Umbilical cord (tissue), 2 donors: ENCODE results near the gene BET1L. TPM values are rescaled to one million over a fixed set of nuclear protein-coding genes. Genes with fewer than 3 reads are reported as not detected.
"Not testable (repeated sequence)": the region's sequence is repeated elsewhere in the genome, so short reads cannot be mapped to it uniquely, and the experiment has no call there.

Source experiments
- DNase-seq: peaks from one replicate; pipeline ENCODE4 v3.0.0-alpha.2; 2015; ENCODE audit warnings: low spot score
- total RNA-seq: library from RNA; depleted of rRNA; stranded (reverse); fragments of >200 nt; gene quantifications from one replicate; pipeline ENCODE4 v1.2.3, GENCODE V29; 2014; ENCODE audit warnings: low replicate concordance; ENCODE audit not compliant: insufficient read depth

Gene BET1L
- total RNA-seq, 1 donor from 2014 or later: 14.0 TPM

DNA sequence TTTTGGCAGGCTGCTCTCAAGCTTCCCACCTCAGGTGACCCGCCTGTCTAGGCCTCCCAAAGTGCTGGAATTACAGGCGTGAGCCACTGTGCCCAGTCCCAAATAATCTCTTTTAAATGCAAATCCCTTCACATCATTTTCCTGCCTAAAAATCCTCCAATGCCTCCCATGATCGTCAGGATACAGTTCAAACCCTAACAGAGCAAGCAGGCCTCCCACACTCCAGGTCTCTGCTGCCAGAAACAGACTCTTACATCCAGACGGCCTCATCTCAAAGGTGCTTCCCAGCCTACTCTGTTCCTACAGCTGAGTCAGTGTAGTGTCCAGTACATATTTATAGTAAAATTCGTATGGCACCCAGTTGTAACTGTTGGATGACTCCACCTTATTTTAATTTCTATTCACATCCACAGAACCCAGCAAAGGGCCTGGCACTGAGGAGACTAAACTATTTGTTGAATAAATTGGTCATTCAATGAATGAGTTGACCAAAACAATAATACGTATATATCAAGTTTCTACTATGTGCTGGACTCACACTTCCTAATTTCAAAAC lies 20.7 kb upstream of the BET1L start:
- DNase-seq: no peak

DNA sequence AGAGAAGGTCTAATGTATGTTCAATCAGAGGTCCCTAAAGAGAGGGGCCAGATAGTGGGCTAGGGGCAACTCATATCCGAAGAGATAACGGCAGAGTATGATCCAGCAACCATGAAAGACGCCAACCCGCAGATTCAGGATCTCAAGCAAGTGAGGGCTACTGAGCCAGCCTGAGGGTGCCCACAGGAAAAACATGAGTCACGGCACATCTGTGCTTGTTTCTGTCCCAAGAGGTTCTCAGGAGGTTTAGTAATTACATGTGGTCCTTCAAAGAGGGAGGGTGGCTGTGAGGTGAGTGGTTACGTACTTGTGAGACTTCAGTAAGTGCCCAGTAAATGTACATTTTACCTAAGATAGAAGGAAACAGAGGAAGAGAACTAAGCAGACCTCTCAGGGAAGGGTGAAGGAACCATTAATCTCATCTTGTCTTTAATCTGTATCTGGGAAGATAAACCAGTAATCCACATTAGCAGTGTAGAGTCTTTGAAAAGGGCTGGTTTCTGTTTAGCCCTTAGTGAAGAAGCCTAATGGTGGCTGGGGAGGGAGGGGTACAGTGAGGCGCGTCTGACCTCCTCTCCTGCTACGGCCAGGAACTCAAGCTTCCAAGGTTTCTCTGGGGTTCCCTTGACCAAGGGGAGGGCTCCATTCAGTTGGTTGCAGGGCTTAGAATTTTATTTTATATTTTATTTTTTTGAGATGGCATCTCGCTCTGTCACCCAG lies 18.7 kb upstream of the BET1L start:
- no peak for DNase-seq

DNA sequence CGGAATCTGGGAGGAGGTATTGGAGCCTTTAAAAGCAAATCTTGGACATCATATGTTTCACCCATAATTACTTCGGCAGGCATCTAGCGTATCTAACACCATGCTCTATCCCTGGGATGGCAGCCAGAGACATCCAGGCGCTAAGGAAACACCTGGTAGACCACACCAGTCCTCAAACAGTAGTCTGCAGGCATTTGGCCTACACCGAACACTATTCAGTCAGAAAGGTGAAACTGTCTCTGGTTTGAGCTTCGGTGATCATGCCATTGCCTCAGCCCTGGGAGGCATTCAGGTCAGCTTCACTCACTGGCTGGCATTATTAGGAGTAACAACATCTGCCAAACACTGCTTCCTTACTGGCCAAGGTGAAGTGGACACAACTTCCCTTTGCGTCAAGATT lies 17.2 kb upstream of the BET1L start:
- DNase-seq: no peak

DNA sequence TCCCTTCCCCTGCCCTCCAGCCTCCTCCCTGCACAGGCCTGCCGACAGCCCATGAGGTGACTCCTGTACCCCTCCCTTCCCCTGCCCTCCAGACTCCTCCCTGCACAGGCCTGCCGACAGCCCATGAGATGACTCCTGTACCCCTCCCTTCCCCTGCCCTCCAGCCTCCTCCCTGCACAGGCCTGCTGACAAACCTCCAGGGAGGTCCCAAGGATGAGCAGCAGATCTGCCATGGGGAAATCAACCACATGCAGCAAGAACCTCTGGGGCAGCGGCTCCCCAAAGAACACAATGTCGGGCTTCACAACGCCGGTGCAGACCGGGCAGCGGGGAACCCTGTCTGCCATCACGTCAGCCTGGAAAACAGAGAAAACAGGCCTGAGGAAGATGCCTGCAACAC lies 16.7 kb upstream of the BET1L start:
- DNase-seq: no peak

GRCh38 chr11:223026-223789 lies 16.0 kb upstream of the BET1L start:
- DNase-seq: no peak

DNA sequence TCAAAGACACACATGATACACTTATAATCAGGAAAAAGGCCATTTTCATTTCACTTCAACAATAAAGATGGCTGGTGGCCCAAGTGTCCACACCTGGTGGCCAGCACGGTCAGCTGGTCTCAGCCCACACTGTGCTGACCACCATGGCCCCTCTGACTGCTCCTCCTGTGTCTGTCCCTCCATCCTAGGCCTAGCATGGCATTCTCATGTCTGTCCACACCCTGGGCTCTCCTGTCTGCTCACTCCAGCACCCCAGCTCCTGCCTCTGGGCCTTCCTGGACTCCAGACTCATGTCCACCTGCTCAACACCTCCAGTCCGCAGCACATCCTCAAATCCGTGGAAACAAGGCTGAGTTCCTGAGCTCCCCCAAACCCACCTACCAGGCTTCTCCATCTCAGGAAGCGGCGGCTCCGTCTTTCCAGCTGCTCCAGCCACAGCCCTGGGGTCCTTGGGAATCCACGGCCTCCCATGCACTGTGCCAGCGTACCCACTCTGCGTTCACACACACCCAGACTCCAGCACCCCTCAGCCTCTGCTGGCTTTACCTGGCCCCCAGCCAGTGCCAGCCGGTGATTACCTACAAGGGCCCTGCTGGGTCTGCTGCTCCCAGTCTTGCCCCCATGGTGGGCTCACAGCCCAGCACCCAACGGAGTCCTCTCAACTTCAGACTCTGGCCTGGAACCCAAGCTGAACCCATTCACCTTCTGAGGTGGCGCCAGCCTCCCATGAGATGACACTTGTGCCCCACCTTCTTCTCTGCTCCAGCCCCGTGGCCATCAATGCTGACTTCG lies 15.0 kb upstream of the BET1L start:
- no peak for DNase-seq

DNA sequence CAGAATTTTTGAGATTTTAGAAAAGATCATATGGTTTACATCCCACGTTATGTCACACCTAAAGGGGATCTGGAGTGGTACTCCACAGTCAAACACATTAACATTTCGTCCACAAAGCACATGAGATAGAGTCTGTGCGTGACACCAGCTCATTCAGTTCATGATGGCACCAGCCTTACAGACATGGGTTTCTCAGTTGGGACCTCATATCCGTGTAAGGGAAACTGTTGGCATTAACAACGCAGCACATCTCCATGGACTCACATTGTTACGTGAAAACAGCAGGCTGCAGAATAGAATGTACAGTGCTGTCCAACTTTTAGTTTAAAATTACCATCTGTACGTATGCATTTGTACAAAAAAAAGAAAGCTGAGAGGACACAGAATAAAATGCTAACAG lies 14.3 kb upstream of the BET1L start:
- DNase-seq: no peak

DNA sequence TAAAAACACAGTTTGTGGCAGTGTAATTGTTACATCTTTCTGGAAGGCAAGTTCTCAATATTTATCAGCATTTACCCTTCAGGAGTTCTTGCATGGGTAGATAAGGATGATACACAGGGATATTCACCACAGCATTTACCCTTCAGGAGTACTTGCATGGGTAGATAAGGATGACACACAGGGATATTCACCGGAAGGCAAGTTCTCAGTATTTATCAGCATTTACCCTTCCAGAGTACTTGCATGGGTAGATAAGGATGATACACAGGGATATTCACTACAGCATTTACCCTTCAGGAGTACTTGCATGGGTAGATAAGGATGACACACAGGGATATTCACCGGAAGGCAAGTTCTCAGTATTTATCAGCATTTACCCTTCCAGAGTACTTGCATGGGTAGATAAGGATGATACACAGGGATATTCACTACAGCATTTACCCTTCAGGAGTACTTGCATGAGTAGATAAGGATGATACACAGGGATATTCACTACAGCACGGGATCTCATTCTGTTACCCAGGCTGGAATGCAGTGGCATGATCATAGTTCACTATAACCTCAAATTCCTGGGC lies 13.5 kb upstream of the BET1L start:
- DNase-seq: not testable (repeated sequence)

- no peak for DNase-seq
Observed at GRCh38 chr11:218815-219593, 11.8 kb upstream of the BET1L start.

DNA sequence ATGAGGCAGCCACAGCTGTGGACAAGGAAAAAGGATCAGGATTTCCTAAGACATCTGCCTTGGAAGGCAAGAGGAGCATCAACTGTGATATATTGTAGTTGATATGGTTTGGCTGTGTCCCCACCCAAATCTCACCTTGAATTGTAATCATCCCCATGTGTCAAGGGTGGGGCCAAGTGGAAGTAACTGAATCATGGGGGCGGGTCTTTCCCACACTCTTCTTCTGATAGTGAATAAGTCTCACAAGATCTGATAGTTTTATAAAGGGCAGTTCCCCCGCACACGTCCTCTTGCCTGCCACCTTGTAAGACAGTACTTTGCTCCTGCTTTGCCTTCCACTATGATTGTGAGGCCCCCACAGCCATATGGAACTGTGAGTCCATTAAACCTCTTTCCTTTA lies 10.5 kb upstream of the BET1L start:
- no peak for DNase-seq

DNA sequence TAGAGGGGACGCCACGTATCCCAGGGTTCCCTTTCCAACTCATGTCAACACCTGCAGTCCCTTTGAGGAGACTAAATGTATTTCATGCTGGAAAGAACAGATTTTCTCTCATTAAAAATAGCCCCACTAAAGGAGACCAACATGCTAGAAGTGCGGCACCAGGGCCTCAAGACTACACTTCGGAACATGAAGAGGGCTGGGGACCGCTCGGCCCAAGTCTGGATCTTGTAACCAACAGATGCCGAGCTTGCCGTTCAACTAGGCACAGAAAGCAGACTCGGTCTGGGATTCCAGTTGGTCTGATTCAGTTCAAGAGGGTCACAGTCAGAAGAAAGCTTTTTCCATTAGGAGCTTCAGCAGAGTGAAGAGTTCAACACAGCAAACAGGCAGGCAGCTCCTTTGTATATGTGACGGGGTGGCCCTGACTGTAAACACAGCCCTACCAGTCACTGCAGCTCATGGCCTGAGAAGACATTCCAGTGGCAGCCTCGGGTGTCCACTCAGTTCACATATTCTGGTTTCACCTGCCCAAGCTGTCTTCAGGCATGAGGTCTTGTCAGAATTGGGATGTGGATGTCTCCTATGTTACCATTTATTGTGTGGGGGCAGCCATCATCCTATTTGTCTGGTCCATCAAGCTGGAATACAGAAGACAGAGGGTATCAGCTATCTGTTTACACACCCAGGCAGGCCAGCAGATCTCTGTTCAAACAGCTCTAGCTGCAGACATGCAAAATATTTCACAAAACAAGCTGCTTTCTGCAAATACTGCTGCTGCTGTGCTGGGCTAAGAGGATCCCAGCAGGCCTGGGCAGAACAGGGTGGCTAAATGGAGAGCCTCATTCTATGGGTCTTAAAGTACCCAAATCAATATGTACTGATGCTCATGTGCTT lies 9.1 kb upstream of the BET1L start:
- DNase-seq: no peak

DNA sequence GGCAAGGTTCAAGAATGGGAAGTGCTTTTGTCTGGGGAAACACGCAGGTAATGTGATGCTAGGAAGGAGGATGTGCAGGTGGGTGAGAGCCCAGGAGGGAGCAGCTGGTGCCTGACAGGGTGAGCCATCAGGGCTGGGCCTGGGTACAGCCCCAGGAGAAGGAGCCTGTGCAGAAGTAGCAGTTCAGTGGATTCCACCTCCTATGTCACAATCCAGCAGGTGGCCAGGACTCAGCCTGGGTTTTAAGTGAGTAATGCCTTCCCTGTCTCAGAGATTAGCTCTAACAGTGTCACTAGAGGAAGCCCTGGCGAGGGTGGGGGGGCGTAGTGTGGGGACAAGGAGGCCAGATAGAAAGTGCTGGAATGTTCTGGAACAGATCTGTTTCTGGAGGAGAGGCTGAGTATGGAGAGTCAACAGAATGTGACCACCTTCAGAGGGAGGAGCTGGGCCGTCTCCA lies 8.4 kb upstream of the BET1L start:
- DNase-seq: no peak

DNA sequence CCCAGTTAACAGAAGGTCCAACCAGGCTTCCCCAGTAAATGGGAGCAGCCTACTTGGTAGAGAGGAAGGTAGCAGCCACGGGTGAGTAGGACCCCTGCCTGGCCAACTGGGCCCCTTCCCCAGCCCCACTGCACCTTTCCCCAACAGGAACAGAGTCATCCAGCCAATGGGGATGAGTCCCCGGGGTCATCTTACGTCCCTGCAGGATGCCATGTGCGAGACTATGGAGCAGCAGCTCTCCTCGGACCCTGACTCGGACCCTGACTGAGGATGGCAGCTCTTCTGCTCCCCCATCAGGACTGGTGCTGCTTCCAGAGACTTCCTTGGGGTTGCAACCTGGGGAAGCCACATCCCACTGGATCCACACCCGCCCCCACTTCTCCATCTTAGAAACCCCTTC lies 6.9 kb upstream of the BET1L start:
- DNase-seq: no peak

GRCh38 chr11:213111-213510 lies 5.9 kb upstream of the BET1L start:
- DNase-seq: no peak

GRCh38 chr11:212150-213100 lies 5.2 kb upstream of the BET1L start:
- DNase-seq: no peak

GRCh38 chr11:211741-212140 lies 4.5 kb upstream of the BET1L start:
- no peak for DNase-seq

DNA sequence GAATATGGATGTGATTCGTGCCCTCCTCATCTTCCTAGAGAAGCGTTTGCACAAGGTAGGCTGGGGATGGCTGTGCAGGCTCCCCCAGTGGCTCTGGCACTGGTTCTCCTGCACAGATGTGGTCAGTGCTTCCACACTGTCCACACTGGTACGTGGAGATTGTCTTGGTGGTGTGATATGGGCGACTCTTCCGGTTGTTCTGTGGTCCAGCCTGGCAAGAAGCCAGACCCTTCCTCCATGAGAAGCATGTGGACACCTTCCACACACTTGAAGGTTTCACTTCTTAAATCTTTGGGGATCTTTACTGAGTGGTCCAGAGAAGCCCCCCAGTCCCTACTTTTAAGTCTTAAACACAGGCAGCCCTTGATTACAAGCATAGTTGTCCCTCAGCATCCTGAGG lies 4.1 kb upstream of the BET1L start:
- DNase-seq: no peak

GRCh38 chr11:210803-211180 lies 3.6 kb upstream of the BET1L start:
- DNase-seq: no peak
